Suprapubic skin (tissue), 4 donors: ENCODE measurements around the gene EPHB1.

ENCODE experiments used
- POLR2A ChIP-seq, 2 donors: fragments of 450-650 bp; IDR thresholded peaks; one replicate each; pipeline ENCODE4 v1.6.1; 2017; ENCODE audit warnings: antibody characterized with exemption in 2 of 2, mild to moderate bottlenecking in 2 of 2, moderate library complexity in 2 of 2
- POLR2AphosphoS5 ChIP-seq, 3 donors: sonication (generic); formaldehyde crosslinking; IDR thresholded peaks; one replicate each; pipeline ENCODE4 v1.6.1; 2017; ENCODE audit warnings: antibody characterized with exemption in 3 of 3
- TF ChIP-seq, protein P1 (sequence below), 2 donors: fragments of 200-600 bp in 1 of 2; fragments of 450-650 bp in 1 of 2; sonication (generic) in 1 of 2; IDR thresholded peaks; one replicate each; pipeline ENCODE4 v1.5.1; 2016 to 2019; ENCODE audit warnings: antibody characterized with exemption in 2 of 2, mild to moderate bottlenecking in 1 of 2, moderate library complexity in 1 of 2

DNA sequence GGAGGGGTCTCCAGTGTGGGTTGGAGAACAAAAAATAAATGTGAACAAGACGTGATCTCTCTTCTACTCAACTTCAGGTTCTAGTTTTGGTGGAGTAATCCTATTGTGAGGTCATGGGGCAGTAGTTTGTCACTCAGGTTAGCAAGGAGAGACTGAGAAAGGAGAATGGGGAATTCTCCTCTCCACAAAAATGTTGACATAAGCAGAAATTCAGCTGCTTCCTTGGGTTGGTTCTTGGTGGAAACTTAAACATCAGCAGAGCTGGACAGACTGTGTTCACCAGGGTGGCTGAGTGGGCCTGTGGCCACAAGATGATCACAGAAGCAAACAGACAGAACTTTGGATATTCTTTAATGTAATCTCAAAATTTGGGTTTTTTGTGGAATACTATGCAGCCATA, 78.7 kb downstream of the EPHB1 start:
- TF ChIP-seq POLR2AphosphoS5 (IDR thresholded peaks at IDR 0.05) (no peak), POLR2A (IDR thresholded peaks at IDR 0.05) (no peak)
- TF ChIP-seq, protein P1, sequence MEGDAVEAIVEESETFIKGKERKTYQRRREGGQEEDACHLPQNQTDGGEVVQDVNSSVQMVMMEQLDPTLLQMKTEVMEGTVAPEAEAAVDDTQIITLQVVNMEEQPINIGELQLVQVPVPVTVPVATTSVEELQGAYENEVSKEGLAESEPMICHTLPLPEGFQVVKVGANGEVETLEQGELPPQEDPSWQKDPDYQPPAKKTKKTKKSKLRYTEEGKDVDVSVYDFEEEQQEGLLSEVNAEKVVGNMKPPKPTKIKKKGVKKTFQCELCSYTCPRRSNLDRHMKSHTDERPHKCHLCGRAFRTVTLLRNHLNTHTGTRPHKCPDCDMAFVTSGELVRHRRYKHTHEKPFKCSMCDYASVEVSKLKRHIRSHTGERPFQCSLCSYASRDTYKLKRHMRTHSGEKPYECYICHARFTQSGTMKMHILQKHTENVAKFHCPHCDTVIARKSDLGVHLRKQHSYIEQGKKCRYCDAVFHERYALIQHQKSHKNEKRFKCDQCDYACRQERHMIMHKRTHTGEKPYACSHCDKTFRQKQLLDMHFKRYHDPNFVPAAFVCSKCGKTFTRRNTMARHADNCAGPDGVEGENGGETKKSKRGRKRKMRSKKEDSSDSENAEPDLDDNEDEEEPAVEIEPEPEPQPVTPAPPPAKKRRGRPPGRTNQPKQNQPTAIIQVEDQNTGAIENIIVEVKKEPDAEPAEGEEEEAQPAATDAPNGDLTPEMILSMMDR (IDR thresholded peaks at IDR 0.05), result no peak
